ENCODE data around the gene UQCR10. TPM values are rescaled to one million over a fixed set of nuclear protein-coding genes. Genes with fewer than 3 reads are reported as not detected.

The UQCR10 gene
- total RNA-seq, 4 donors from 2014 or later, result 33.6 to 85.7 (median 66.8) TPM

DNA sequence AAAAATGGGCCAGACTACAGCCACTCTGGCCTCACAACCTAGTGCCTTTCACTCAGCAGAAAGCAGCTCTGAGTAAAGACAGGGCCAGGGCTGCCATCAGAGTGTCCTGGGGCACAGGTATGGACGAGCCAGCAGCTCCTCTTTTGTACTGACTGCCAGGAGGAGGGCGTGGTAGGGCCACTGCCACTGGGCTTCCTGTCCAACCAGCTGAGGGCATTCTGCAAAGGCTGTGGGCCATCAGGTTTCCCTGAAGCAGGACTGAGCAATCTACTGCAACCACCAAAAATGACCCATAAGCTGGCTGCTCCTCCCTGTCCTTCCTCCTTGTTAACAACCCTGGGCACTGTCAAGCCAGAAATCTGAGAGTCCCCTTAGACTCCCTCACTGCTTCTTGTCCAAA lies 37.8 kb downstream of the UQCR10 start:
- TF ChIP-seq EP300 (IDR thresholded peaks at IDR 0.05), result no peak
- Histone ChIP-seq H3K9me3 (no peaks in the 10 kb centered on the region), H3K4me3 (no peak overlapping the region), H3K36me3 (peaks cover 91% of the 10 kb centered on the region), H3K27ac (no peak overlapping the region), H3K27me3 (no peaks in the 10 kb centered on the region), H3K4me1 (peaks cover 3% of the 10 kb centered on the region)
- WGBS, result 93% methylated on average over 2 of the region's 2 CpGs
- no peak for DNase-seq (ENCODE audit: low spot score in 2 of 2)

GRCh38 chr22:29806196-29806595 lies 39.0 kb downstream of the UQCR10 start:
- TF ChIP-seq CTCF (IDR thresholded peaks at IDR 0.05) (no peak), EP300 (IDR thresholded peaks at IDR 0.05) (no peak), POLR2A (IDR thresholded peaks at IDR 0.05) (no peak), POLR2AphosphoS5 (IDR thresholded peaks at IDR 0.05) (no peak)
- Histone ChIP-seq H3K4me3 (no peak overlapping the region), H3K27me3 (no peaks in the 10 kb centered on the region), H3K36me3 (peaks cover 92% of the 10 kb centered on the region), H3K27ac (no peak overlapping the region), H3K9me3 (no peaks in the 10 kb centered on the region), H3K4me1 (no peaks in the 10 kb centered on the region)
- 92% methylated on average over 6 of the region's 6 CpGs for WGBS
- DNase-seq (ENCODE audit: low spot score in 2 of 2), result no peak

- WGBS, result 80% methylated on average over 2 of the region's 2 CpGs
- H3K27ac ChIP-seq, result no peak overlapping the region
- TF ChIP-seq CTCF (IDR thresholded peaks at IDR 0.05) (no peak), EP300 (IDR thresholded peaks at IDR 0.05) (no peak), POLR2A (IDR thresholded peaks at IDR 0.05) (no peak), POLR2AphosphoS5 (IDR thresholded peaks at IDR 0.05) (no peak)
Observed at GRCh38 chr22:29810216-29810615, 43.0 kb downstream of the UQCR10 start.

DNA sequence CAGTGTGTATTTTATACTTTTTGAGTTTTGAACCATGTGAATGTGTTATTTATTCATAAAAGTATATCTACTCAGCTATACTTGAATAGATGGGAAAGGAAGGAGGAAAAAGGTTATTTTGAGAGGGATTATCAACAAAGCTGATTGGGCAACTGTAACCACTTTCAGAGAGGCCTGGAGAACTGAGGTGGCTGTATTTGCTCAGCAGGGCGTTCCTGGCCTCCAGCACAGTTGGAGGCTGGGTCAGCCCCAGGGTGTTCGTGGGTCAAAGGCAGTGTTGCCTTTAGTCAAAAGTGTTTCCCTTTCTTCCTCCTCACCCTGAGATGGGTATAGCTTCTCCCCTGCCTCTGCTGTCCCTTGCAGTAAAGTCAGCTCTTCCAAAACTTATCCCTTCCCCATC lies 44.2 kb downstream of the UQCR10 start:
- peaks cover 86% of the 10 kb centered on the region for H3K36me3 ChIP-seq
- WGBS, result 84% methylated on average over 2 of the region's 2 CpGs
- no peaks in the 10 kb centered on the region for H3K9me3 ChIP-seq
- no peak overlapping the region for H3K4me3 ChIP-seq
- no peak overlapping the region for H3K27ac ChIP-seq
- peaks cover 12% of the 10 kb centered on the region for H3K4me1 ChIP-seq
- no peaks in the 10 kb centered on the region for H3K27me3 ChIP-seq
- TF ChIP-seq CTCF (IDR thresholded peaks at IDR 0.05) (no peak), EP300 (IDR thresholded peaks at IDR 0.05) (no peak), POLR2A (IDR thresholded peaks at IDR 0.05) (no peak), POLR2AphosphoS5 (IDR thresholded peaks at IDR 0.05) (no peak)
- DNase-seq (ENCODE audit: low spot score in 2 of 2), result no peak

More at GRCh38 chr22:29810216-29810615, 43.0 kb downstream of the UQCR10 start:
- no peak overlapping the region for H3K4me3 ChIP-seq
- H3K9me3 ChIP-seq, result no peaks in the 10 kb centered on the region
- no peak for DNase-seq (ENCODE audit: low spot score in 2 of 2)
- H3K36me3 ChIP-seq, result peaks cover 91% of the 10 kb centered on the region
- peaks cover under 1% of the 10 kb centered on the region for H3K4me1 ChIP-seq
- H3K27me3 ChIP-seq, result no peaks in the 10 kb centered on the region

DNA sequence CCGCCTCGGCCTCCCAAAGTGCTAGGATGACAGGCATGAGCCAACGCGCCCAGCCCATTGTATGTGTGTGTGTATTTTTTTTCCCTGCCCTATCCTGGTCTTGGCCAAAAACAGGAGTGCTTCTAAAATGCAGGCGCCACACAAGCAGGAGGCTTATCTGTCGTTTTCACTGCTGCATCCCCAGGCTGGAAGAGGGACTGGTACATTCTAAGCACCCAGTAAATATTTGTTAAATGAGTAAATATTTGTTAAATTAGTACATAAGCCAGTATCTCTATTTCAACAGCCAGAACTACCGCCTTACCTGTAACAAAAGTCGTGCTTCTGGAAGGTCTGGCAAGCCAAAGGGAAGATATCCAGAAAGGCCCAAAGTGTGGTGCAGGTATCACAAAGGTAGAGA lies 46.0 kb downstream of the UQCR10 start:
- TF ChIP-seq POLR2AphosphoS5 (IDR thresholded peaks at IDR 0.05) (no peak), POLR2A (IDR thresholded peaks at IDR 0.05) (no peak), EP300 (IDR thresholded peaks at IDR 0.05) (no peak), CTCF (IDR thresholded peaks at IDR 0.05) (no peak)
- no peak overlapping the region for H3K27ac ChIP-seq
- H3K4me3 ChIP-seq, result no peak overlapping the region
- no peaks in the 10 kb centered on the region for H3K9me3 ChIP-seq
- peaks cover 25% of the 10 kb centered on the region for H3K4me1 ChIP-seq
- WGBS, result 88% methylated on average over 8 of the region's 8 CpGs
- DNase-seq (ENCODE audit: low spot score in 2 of 2), result no peak
- peaks cover 79% of the 10 kb centered on the region for H3K36me3 ChIP-seq
- no peaks in the 10 kb centered on the region for H3K27me3 ChIP-seq

GRCh38 chr22:29813563-29813962 lies 46.4 kb downstream of the UQCR10 start:
- no peak for DNase-seq (ENCODE audit: low spot score in 2 of 2)
- Histone ChIP-seq H3K4me3 (no peak overlapping the region), H3K9me3 (no peaks in the 10 kb centered on the region), H3K27ac (no peak overlapping the region), H3K4me1 (peaks cover 25% of the 10 kb centered on the region), H3K36me3 (peaks cover 77% of the 10 kb centered on the region), H3K27me3 (no peaks in the 10 kb centered on the region)
- TF ChIP-seq POLR2A (IDR thresholded peaks at IDR 0.05) (no peak), POLR2AphosphoS5 (IDR thresholded peaks at IDR 0.05) (no peak), CTCF (IDR thresholded peaks at IDR 0.05) (no peak), EP300 (IDR thresholded peaks at IDR 0.05) (no peak)
- WGBS, result 77% methylated on average over 3 of the region's 3 CpGs

Data from suprapubic skin (tissue), 4 donors.